Activated CD4-positive, alpha-beta T cell treated with anti-CD3 and anti-CD28 coated beads, Interleukin-2, Interleukin-6, amounts not matched to agents 100 ng/mL and 50 ng/mL, durations not matched to agents 16 hours and 8 hours (primary cell): ENCODE measurements around the gene RAB29.

Experiments
- DNase-seq: peaks from one replicate; pipeline ENCODE4 v3.0.0-alpha.2; 2020

RAB29 gene

GRCh38 chr1:205775015-205775716, at the start of gene RAB29:
Gene RAB29, minus strand, starts transcription at chr1:205775482. Its CDS starts 526 bp downstream, at chr1:205774956.
- peak; percentile 93 for DNase-seq

GRCh38 chr1:205824180-205824579, 48.9 kb upstream of the RAB29 start:
- DNase-seq = peak; percentile 53

GRCh38 chr1:205823260-205823659, 48.0 kb upstream of the RAB29 start:
- DNase-seq = peak; percentile 49

- no peak for DNase-seq
These were observed 47.1 kb upstream of the RAB29 start for GRCh38 chr1:205822397-205822796.

GRCh38 chr1:205817988-205818387, 42.7 kb upstream of the RAB29 start:
- no peak for DNase-seq

- DNase-seq = no peak
These were observed 42.1 kb upstream of the RAB29 start for GRCh38 chr1:205817364-205817763.

- DNase-seq = peak; percentile 32
These were observed 38.4 kb upstream of the RAB29 start for GRCh38 chr1:205813755-205814058.

- peak; percentile 94 for DNase-seq
These were observed 37.8 kb upstream of the RAB29 start, which contains the start of gene SLC41A1 for GRCh38 chr1:205812878-205813754. Gene SLC41A1, minus strand, starts transcription at chr1:205813198. Its CDS starts 2,757 bp downstream, at chr1:205810441.

- no peak for DNase-seq
These were observed 37.1 kb upstream of the RAB29 start for GRCh38 chr1:205812271-205812877.

GRCh38 chr1:205811660-205812059, 36.4 kb upstream of the RAB29 start:
- DNase-seq = no peak

- DNase-seq = no peak
These were observed 35.3 kb upstream of the RAB29 start for GRCh38 chr1:205810448-205811157.

GRCh38 chr1:205809942-205810345, 34.7 kb upstream of the RAB29 start:
- no peak for DNase-seq

- no peak for DNase-seq
These were observed 34.2 kb upstream of the RAB29 start for GRCh38 chr1:205809469-205809868.

GRCh38 chr1:205805082-205805711, 29.9 kb upstream of the RAB29 start:
- peak; percentile 65 for DNase-seq

GRCh38 chr1:205804605-205805004, 29.3 kb upstream of the RAB29 start:
- DNase-seq = no peak

GRCh38 chr1:205803986-205804385, 28.7 kb upstream of the RAB29 start:
- no peak for DNase-seq

- DNase-seq = no peak
These were observed 26.8 kb upstream of the RAB29 start for GRCh38 chr1:205802060-205802459.

- no peak for DNase-seq
These were observed 25.9 kb upstream of the RAB29 start for GRCh38 chr1:205800981-205801703.

GRCh38 chr1:205800427-205800826, 25.1 kb upstream of the RAB29 start:
- no peak for DNase-seq

GRCh38 chr1:205798577-205798976, 23.3 kb upstream of the RAB29 start:
- DNase-seq = no peak

- DNase-seq = no peak
These were observed 21.9 kb upstream of the RAB29 start for GRCh38 chr1:205797168-205797567.
